Endothelial cell of umbilical vein (primary cell): Measurements from ENCODE around the gene MUC20. TPM values are rescaled to one million over a fixed set of nuclear protein-coding genes. Genes with fewer than 3 reads are reported as not detected.
"Not testable (repeated sequence)": the region's sequence is repeated elsewhere in the genome, so short reads cannot be mapped to it uniquely, and the experiment has no call there.

Experiments
- BruUV-seq: library from RNA; stranded (reverse); fragments of 400-500 nt; replicated peaks from 2 replicates; lab custom pipeline; 2021; lab: Mats Ljungman, UMichigan
- CTCF ChIA-PET: fragments of 300-600, 350-600 bp; sonication (Branson Sonifier 250); formaldehyde crosslinking; loops from one replicate; lab custom pipeline; 2021; ENCODE audit warnings: antibody characterized with exemption, inconsistent platforms; lab: Charles Lee
- POLR2A ChIA-PET: fragments of 300-600, 350-600 bp; sonication (Branson Sonifier 250); formaldehyde crosslinking; loops from one replicate; lab custom pipeline; 2021; ENCODE audit warnings: antibody characterized with exemption, inconsistent platforms; lab: Charles Lee
- DNase-seq: peaks from one replicate; pipeline ENCODE4 v3.0.0-alpha.2; 2011; ENCODE audit warnings: low read depth, low spot score
- FAIRE-seq: peaks from 2 replicates; lab custom pipeline; 2011; peaks lifted over from hg19 to GRCh38; lab: Jason Lieb, UNC
- H2AFZ ChIP-seq: 2 replicates; pipeline ENCODE4 v1.6.0; 2012; ENCODE audit warnings: low read depth, low read length, control low read depth, inconsistent platforms
- H3K27ac ChIP-seq: 2 replicates; pipeline ENCODE4 v1.5.1; 2011; ENCODE audit warnings: low read depth, mild to moderate bottlenecking, control low read depth, low read length, moderate library complexity; ENCODE audit not compliant: insufficient read depth
- H3K27me3 ChIP-seq, 2 experiments: 2 replicates each; pipeline versions ENCODE4 v1.6.0 to v1.6.1; 2011; ENCODE audit warnings: low read length in 2 of 2, mixed read lengths in 1 of 2; ENCODE audit not compliant: control insufficient read depth in 2 of 2, insufficient read depth in 2 of 2
- H3K36me3 ChIP-seq, 2 experiments: 2 replicates in 1 of 2; 3 replicates in 1 of 2; pipeline ENCODE4 v1.5.1; 2011; ENCODE audit warnings: low read length in 2 of 2, mild to moderate bottlenecking in 1 of 2, moderate library complexity in 1 of 2; ENCODE audit not compliant: control insufficient read depth in 2 of 2, insufficient read depth in 2 of 2; ENCODE audit errors: extremely low read depth in 1 of 2
- H3K4me1 ChIP-seq: 3 replicates; pipeline ENCODE4 v1.5.1; 2011; ENCODE audit warnings: mild to moderate bottlenecking, low read length; ENCODE audit not compliant: control insufficient read depth, insufficient read depth; ENCODE audit errors: extremely low read depth
- H3K4me2 ChIP-seq: 2 replicates; pipeline ENCODE4 v1.6.1; 2011; ENCODE audit warnings: low read length, control low read depth, mixed read lengths; ENCODE audit not compliant: insufficient read depth
- H3K4me3 ChIP-seq, 3 experiments: fragments of 200-600 bp in 1 of 3; sonication (generic), shearing (Covaris generic) in 1 of 3; replicated peaks in 1 of 3; 2 replicates each; pipeline ENCODE4 v1.5.1; 2011 to 2016; ENCODE audit warnings: control low read depth in 3 of 3, low read length in 3 of 3, mild to moderate bottlenecking in 2 of 3, inconsistent platforms in 1 of 3, low read depth in 1 of 3, moderate library complexity in 1 of 3; ENCODE audit not compliant: insufficient read depth in 1 of 3
- H3K79me2 ChIP-seq: 2 replicates; pipeline ENCODE4 v1.6.0; 2012; ENCODE audit warnings: low read length, inconsistent platforms; ENCODE audit not compliant: control insufficient read depth, insufficient read depth
- H3K9ac ChIP-seq: replicated peaks from 2 replicates; pipeline ENCODE3; 2011; ENCODE audit warnings: low read length, control low read depth; ENCODE audit not compliant: insufficient read depth; ENCODE audit errors: extremely low read depth
- H3K9me1 ChIP-seq: replicated peaks from 3 replicates; pipeline ENCODE4 v1.6.0; 2011; ENCODE audit warnings: mild to moderate bottlenecking, low read length; ENCODE audit not compliant: control insufficient read depth, insufficient read depth; ENCODE audit errors: extremely low read depth
- H3K9me3 ChIP-seq: replicated peaks from 2 replicates; pipeline ENCODE4 v1.5.1; 2012; ENCODE audit warnings: low read length, inconsistent platforms; ENCODE audit not compliant: control insufficient read depth, insufficient read depth
- H4K20me1 ChIP-seq: replicated peaks from 2 replicates; pipeline ENCODE3; 2011; ENCODE audit warnings: mild to moderate bottlenecking, low read length; ENCODE audit not compliant: control insufficient read depth, insufficient read depth; ENCODE audit errors: extremely low read depth
- EZH2 ChIP-seq: IDR thresholded peaks from 2 replicates; pipeline ENCODE4 v1.6.1; 2012; ENCODE audit warnings: borderline replicate concordance, low read depth, mild to moderate bottlenecking, moderate library complexity, low read length, inconsistent platforms; ENCODE audit not compliant: severe bottlenecking
- JUN ChIP-seq: IDR thresholded peaks from 2 replicates; pipeline ENCODE4 v1.6.1; 2011; ENCODE audit warnings: borderline replicate concordance, low read depth; ENCODE audit not compliant: insufficient read length, insufficient read depth
- POLR2A ChIP-seq: IDR thresholded peaks from 2 replicates; pipeline ENCODE4 v1.6.1; 2012; ENCODE audit warnings: low read depth, mild to moderate bottlenecking, control low read depth, low read length
- POLR2AphosphoS5 ChIP-seq: IDR thresholded peaks from 2 replicates; pipeline ENCODE4 v1.6.1; 2012; ENCODE audit warnings: low read depth, mild to moderate bottlenecking, control low read depth, low read length, moderate library complexity; ENCODE audit not compliant: insufficient read depth
- dilution Hi-C: fragments of 300-500 bp; cut with MboI; formaldehyde crosslinking; loops from one replicate; pipeline ENCODE4 v1.15.0; 2019; ENCODE audit warnings: low sequenced_read_pairs; ENCODE audit not compliant: extremely low pct_ligation_motif_present
- intact Hi-C: fragments of 100-400 bp; cut with micrococcal nuclease; formaldehyde crosslinking; loops from one replicate; pipeline ENCODE4 v1.10.0; 2022
- polyA plus RNA-seq, 4 experiments: library from polyadenylated mRNA; depleted of rRNA in 3 of 4; stranded (reverse) in 3 of 4; unstranded in 1 of 4; fragments of >200 nt; gene quantifications; 2 replicates each; pipeline versions ENCODE4 v1.2.1 to v1.2.3, GENCODE V29; 2011 to 2012; ENCODE audit warnings: missing spikeins in 1 of 4
- total RNA-seq: library from RNA; stranded (reverse); gene quantifications from 2 replicates; pipeline ENCODE4 v1.2.3, GENCODE V29; 2021
- TF ChIP-seq, protein P1 (sequence below): IDR thresholded peaks from 2 replicates; pipeline ENCODE4 v1.6.1; 2011; ENCODE audit not compliant: insufficient read depth, insufficient read length

The MUC20 gene
- total and polyA plus RNA-seq, 2 donors (not counting 3 experiments of a cell fraction or from before 2014, with no cell fraction given), result 0.62 TPM; not detected in 1

DNA sequence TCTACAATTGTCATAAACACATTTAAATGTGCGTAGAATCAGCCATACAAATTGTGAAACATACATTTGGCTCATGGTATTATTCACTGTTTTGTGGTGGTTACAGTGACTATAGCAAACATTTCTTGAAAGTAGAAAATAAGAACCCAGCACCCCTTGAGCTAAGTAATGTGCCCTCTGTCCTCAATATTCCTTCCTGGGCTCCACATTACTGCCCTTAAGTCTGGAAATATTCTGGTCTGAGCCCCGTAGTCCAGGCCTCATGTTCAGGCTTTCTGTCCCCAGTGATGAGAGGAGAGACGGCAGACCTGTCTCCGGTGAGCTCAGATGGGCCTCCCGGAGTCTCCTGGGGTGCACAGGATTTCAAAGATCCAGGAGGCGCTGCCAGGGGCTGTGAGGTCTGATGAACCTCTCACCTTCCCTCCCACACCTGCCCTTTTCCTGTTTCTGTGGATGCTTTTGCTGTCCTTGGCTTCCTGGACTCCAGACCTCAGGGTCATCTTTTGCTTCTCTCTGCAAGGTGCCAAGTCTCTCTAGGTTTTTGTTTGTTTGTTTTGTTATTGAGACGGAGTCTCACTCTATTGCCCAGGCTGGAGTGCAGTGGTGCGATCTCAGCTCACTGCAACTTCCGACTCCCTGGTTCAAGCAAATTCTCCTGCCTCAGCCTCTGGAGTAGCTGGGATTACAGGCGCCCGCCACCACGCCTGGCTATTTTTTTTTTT lies 8.8 kb upstream of the MUC20 start:
- Histone ChIP-seq H3K9me3 (no peaks in the 10 kb centered on the region), H3K4me2 (no peak overlapping the region), H2AFZ (no peak overlapping the region), H3K36me3 (no peaks in the 10 kb centered on the region), H3K4me3 (no peak overlapping the region), H4K20me1 (no peaks in the 10 kb centered on the region), H3K9me1 (no peaks in the 10 kb centered on the region), H3K27me3 (peaks cover 0 to 2% of the 10 kb centered on the region in 2 experiments), H3K79me2 (no peaks in the 10 kb centered on the region), H3K27ac (no peak overlapping the region), H3K4me1 (no peaks in the 10 kb centered on the region), H3K9ac (no peak overlapping the region)
- FAIRE-seq, result no peak
- POLR2A ChIA-PET, result interaction anchor here (0.6 kb wide), 1 partner anchor 422 kb away, joined by 3 read pairs; no protein-coding TSS in a partner anchor
- no TSS peak for BruUV-seq
- TF ChIP-seq POLR2AphosphoS5, result no peak
- TF ChIP-seq, protein P1, sequence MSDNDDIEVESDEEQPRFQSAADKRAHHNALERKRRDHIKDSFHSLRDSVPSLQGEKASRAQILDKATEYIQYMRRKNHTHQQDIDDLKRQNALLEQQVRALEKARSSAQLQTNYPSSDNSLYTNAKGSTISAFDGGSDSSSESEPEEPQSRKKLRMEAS, result no peak
- no peak for TF ChIP-seq JUN
- no peak for TF ChIP-seq POLR2A
- TF ChIP-seq EZH2, result no peak
- intact Hi-C loops (no loop called here), dilution Hi-C loops (no loop called here)
- DNase-seq, result no peak
- CTCF ChIA-PET, result no interaction called here

DNA sequence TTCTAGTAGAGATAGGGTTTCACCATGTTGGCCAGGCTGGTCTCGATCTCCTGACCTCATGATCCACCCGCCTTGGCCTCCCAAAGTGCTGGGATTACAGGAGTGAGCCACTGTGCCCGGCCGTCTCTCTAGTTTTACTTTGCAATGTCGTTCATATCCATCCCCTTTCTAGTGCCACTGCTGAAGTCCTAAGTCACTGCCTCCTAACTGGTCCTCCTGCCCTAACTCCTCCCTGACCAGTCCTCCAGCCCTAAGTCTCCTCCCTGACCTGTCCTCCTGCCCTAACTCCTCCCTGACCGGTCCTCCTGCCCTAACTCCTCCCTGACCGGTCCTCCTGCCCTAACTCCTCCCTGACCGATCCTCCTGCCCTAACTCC lies 8.3 kb upstream of the MUC20 start:
- H3K9me3 ChIP-seq, H3K36me3 ChIP-seq, H3K27ac ChIP-seq, H3K9ac ChIP-seq, H3K4me2 ChIP-seq, H3K4me3 ChIP-seq, DNase-seq, FAIRE-seq, POLR2A ChIA-PET, intact Hi-C loops, H3K4me1 ChIP-seq, H4K20me1 ChIP-seq, H3K79me2 ChIP-seq, CTCF ChIA-PET, H2AFZ ChIP-seq, H3K27me3 ChIP-seq, BruUV-seq, H3K9me1 ChIP-seq, dilution Hi-C loops: not testable (repeated sequence)

DNA sequence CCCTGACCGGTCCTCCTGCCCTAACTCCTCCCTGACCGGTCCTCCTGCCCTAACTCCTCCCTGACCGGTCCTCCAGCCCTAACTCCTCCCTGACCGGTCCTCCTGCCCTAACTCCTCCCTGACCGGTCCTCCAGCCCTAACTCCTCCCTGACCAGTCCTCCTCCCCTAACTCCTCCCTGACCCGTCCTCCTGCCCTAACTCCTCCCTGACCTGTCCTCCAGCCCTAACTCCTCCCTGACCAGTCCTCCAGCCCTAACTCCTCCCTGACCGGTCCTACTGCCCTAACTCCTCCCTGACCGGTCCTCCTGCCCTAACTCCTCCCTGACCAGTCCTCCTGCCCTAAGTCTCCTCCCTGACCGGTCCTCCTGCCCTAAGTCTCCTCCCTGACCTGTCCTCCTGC lies 7.6 kb upstream of the MUC20 start:
- DNase-seq, H3K9me1 ChIP-seq, H3K4me3 ChIP-seq, CTCF ChIA-PET, H3K79me2 ChIP-seq, H3K27me3 ChIP-seq, H3K9ac ChIP-seq, H4K20me1 ChIP-seq, H3K9me3 ChIP-seq, H2AFZ ChIP-seq, intact Hi-C loops, H3K4me1 ChIP-seq, H3K4me2 ChIP-seq, POLR2A ChIA-PET, H3K36me3 ChIP-seq, dilution Hi-C loops, FAIRE-seq, H3K27ac ChIP-seq, BruUV-seq: not testable (repeated sequence)
